Fibroblast of skin of right quadriceps (primary cell): ENCODE results near the gene DCTD.

Source experiments
- DNase-seq: peaks from one replicate; pipeline ENCODE4 v3.0.0-alpha.2; 2013

Gene DCTD

GRCh38 chr4:182866746-182867145, 50.4 kb downstream of the DCTD start:
- no peak for DNase-seq

DNA sequence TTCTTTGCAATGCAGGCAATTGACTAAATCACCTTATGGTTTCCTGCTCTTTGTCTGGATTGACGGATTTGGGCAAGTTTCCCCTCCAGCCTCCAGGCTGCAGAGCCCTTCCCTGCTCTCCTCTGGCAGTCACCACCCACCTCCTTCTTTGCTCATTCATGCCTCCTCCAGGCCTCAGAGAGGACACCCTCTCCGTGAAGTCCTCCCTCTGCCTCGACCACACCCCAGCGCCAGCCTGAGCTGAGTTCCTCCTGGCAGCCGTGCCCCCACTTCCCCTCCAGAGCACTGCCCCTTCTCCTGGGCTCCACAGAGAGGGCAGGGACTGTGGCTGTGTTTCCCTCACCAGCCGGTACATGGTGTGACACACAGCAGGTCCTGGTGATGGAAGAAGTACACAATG, 53.7 kb downstream of the DCTD start:
- no peak for DNase-seq

DNA sequence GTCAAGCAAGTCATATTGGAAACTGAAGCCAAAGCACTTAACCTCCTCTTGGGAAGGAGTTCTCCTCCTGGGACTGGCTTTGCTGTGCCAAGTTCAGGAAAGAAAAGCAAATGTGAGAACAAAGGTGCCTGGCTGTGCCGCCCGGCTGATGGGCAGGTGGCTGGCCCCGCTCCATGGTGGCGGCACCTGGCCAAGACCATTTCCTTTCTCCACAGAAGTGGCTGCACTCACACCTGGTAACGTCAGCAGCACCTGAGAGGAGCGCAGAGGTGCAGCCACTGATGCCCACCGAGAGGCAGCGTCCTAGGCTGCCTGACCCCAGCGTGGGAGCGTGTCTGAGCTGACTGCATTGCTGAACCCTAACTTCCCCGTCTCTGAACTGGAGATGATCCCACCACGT, 54.3 kb downstream of the DCTD start:
- DNase-seq: no peak

- DNase-seq: no peak
Measured at GRCh38 chr4:182862141-182862875, 54.9 kb downstream of the DCTD start.

GRCh38 chr4:182861346-182861745, 55.8 kb downstream of the DCTD start:
- DNase-seq: no peak

GRCh38 chr4:182859730-182860129, 57.5 kb downstream of the DCTD start:
- no peak for DNase-seq

- no peak for DNase-seq
Measured at GRCh38 chr4:182858711-182859110, 58.5 kb downstream of the DCTD start.

DNA sequence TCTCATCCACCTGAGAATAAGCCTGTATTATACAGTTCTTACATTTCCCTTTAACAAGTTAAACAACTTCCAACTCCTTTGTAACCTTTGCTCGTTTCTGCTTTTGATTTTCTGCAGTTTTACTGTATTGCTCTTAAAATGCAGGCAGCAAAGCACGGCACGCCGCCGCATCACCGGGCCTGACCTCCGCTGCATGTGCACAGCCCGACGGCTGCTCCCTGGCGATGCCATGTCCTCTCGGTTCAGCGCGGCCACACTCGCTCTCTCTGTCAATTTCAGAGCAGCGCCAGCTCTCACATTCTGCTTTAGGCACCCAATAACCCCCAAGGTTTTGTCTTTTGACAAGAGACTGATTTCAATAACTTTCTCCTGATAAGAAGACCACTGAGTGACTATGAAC, 60.3 kb downstream of the DCTD start:
- no peak for DNase-seq

GRCh38 chr4:182855877-182856276, 61.3 kb downstream of the DCTD start:
- DNase-seq: no peak

- no peak for DNase-seq
Measured at GRCh38 chr4:182855312-182855711, 61.9 kb downstream of the DCTD start.

GRCh38 chr4:182854466-182854865, 62.7 kb downstream of the DCTD start:
- DNase-seq: no peak

DNA sequence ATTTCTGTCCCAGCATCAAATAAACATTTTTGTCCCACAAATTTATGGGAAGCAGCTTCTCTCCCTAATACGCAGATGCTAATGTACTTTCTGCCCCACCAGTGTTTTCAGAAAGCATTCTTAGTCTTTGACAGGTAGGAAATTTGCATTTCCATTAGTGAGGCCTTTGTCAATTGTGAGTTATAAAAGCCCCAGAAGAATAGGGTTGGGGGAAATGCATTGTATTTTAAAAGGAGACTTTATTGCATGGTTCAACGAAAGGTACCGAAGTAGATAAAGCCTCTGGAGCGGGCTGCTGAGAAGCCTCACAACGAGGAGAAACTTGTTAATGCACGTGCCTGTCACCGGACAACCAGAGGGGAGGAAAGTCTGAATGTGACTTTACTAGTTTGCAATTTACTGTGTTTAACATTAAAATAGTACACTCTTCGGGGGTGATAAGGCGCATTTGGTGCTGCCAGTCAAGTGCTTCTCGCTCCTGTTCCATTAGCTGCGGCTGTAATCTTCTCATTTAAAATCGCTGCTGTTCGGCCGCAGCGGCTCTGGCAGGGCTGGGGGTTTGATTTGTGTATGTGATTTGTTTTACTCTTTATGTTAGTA, 63.4 kb downstream of the DCTD start:
- no peak for DNase-seq

GRCh38 chr4:182848685-182849084, 68.5 kb downstream of the DCTD start:
- DNase-seq: no peak

DNA sequence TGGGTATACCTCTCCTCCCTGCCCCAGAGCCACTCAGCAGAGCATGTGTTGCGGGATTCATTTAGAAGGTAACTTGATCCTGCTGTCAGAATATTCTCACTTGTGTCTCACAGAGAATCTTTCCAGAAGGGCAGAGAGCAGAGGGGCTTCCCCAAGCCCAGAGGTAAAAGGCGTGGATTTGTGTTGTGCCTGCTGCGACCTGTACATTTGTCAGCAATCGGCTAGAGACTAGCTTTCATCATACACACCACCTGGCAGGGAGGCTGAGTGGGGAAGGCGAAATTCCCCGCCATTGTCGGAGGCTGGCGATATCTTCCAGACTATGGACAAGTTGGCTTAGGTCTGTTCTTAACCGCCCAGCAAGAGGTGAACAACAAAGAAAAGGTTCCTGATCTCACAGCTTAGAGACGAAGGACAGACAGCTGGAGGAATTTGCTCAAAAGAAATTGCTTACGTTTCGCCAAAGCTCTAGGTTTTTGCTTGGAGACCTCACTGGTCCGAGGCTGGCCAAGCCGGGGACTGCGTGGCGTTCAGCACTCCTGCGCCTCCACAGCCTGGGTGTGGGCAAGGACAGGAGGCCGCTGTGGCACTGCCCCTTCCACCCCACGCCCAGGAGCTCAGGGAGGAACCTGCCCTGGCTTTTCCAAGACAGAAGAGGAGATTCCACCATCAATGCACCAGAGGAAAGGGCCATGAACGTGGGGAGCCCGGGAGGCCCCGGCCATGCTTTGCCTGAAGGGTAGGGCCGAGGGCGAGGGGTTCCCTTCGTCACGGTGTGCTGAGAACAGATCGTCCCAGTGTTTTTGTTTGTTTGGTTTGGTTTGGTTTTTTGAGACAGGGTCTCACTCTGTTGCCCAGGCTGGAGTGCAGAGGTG, 69.4 kb downstream of the DCTD start:
- no peak for DNase-seq

DNA sequence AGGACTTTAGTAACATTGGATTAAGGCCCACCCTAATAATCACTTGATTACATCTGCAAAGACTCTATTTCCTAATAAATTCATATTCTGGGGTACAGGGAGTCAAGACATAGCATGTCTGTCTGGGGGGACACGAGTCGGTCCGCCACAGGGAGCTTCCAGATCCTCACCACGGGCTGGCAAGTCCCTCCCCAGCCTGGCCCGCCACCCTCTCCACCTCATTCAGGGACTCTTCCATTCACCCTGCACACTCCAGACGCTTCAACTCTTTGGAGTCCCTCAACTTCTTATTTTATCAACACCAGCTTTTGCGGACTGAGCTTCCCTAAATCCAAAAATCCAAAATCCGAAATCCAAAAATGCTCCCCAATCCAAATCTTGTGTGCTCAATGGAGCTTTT, 71.2 kb downstream of the DCTD start:
- DNase-seq: no peak

DNA sequence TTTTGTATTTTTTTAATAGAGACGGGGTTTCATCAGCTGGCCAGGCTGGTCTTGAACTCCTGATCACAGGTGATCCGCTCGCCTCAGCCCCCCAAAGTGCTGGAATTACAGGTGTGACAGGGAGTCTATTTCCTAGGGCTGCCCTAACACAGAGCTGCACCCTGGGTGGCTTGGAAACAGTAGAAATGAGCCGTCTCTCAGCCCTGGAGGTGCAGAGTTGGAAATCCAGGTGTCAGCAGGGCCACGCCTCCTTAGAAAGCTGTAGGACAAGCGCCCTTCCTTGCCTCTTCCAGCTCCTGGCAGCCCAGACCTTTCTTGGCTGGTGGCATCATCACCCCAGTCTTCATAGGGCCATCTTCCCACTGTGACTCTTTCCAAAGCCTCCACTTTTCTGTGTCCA, 71.6 kb downstream of the DCTD start:
- no peak for DNase-seq

DNA sequence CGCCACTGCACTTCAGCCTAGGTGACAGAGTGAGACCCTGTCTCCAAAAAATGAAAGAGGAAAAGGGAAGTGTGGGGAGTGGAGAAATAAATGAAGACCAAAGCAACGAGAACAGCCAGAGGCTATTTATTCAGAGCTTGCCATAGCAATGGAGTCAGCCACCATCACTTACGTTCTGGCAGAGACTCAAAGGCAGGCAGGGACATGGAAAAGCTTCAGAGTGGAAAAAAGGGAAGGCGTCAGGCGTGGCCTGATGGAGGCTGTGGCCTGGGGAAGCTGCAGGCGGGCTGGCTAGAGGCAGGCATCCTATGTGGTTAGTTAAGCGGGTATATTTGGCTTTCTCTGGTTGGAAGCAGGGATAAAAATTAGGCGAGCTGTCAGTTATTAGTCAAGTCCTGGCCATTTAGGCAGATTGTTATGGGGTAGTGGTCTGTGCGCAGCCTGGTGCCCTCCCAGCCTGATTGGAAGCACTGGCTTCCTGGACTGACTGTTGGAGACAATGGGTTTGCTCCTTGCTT, 73.3 kb downstream of the DCTD start:
- no peak for DNase-seq

GRCh38 chr4:182842759-182843390, 74.3 kb downstream of the DCTD start:
- no peak for DNase-seq

- no peak for DNase-seq
Measured at GRCh38 chr4:182842104-182842600, 75.0 kb downstream of the DCTD start.

- no peak for DNase-seq
Measured at GRCh38 chr4:182840108-182840507, 77.1 kb downstream of the DCTD start.
